Stomach (tissue), 4 donors: ENCODE results near the gene FGF23.

Experiments used
- EP300 ChIP-seq: sonication (generic); formaldehyde crosslinking; IDR thresholded peaks from one replicate; pipeline ENCODE4 v1.6.1; 2017; ENCODE audit warnings: antibody characterized with exemption
- POLR2A ChIP-seq, 4 donors: fragments of 450-650 bp; IDR thresholded peaks; one replicate each; pipeline ENCODE4 v1.6.1; 2016; ENCODE audit warnings: antibody characterized with exemption in 4 of 4, control low read depth in 2 of 4, mild to moderate bottlenecking in 1 of 4, moderate library complexity in 1 of 4
- POLR2AphosphoS5 ChIP-seq, 3 donors: sonication (generic); formaldehyde crosslinking; IDR thresholded peaks; one replicate each; pipeline ENCODE4 v1.6.1; 2016; ENCODE audit warnings: antibody characterized with exemption in 3 of 3
- TF ChIP-seq, protein P1 (sequence below), 7 experiments: fragments of 450-650 bp in 4 of 7; fragments of 200-600 bp in 3 of 7; sonication (generic) in 3 of 7; IDR thresholded peaks; one replicate each; pipeline ENCODE4 v1.5.1; 2016 to 2019; ENCODE audit warnings: antibody characterized with exemption in 7 of 7, control low read depth in 2 of 7, mild to moderate bottlenecking in 1 of 7

DNA sequence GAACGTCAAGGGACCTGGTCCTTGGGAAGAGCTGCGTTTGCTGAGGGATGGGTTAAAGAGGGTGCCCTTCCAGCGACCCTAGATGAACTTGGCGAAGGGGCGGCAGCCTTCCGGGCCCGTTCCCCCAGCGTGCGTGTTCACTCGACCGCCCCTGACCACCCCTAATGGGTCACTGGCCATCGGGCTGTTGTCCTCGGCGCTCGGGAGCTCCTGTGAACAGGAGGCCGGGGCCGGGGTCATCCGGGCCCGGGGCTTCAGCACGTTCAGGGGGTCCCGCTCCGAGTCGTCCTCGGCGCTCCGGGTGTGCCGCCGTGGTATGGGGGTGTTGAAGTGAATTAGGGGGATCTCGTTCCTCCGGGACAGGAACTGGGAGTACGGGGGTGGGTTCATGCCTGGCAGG is 9.2 kb downstream of the FGF23 start:
- TF ChIP-seq, protein P1, sequence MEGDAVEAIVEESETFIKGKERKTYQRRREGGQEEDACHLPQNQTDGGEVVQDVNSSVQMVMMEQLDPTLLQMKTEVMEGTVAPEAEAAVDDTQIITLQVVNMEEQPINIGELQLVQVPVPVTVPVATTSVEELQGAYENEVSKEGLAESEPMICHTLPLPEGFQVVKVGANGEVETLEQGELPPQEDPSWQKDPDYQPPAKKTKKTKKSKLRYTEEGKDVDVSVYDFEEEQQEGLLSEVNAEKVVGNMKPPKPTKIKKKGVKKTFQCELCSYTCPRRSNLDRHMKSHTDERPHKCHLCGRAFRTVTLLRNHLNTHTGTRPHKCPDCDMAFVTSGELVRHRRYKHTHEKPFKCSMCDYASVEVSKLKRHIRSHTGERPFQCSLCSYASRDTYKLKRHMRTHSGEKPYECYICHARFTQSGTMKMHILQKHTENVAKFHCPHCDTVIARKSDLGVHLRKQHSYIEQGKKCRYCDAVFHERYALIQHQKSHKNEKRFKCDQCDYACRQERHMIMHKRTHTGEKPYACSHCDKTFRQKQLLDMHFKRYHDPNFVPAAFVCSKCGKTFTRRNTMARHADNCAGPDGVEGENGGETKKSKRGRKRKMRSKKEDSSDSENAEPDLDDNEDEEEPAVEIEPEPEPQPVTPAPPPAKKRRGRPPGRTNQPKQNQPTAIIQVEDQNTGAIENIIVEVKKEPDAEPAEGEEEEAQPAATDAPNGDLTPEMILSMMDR (IDR thresholded peaks at IDR 0.05), result no peak
- no peak for TF ChIP-seq POLR2A (IDR thresholded peaks at IDR 0.05)
- TF ChIP-seq EP300, result no peak
- no peak for TF ChIP-seq POLR2AphosphoS5 (IDR thresholded peaks at IDR 0.05)
